ENCODE results near the gene PREX1. TPM values are rescaled to one million over a fixed set of nuclear protein-coding genes. Genes with fewer than 3 reads are reported as not detected.
"Not testable (repeated sequence)": the region's sequence is repeated elsewhere in the genome, so short reads cannot be mapped to it uniquely, and the experiment has no call there.

PREX1 gene
- total RNA-seq, 1 experiment from 2014 or later: 20.0 TPM

DNA sequence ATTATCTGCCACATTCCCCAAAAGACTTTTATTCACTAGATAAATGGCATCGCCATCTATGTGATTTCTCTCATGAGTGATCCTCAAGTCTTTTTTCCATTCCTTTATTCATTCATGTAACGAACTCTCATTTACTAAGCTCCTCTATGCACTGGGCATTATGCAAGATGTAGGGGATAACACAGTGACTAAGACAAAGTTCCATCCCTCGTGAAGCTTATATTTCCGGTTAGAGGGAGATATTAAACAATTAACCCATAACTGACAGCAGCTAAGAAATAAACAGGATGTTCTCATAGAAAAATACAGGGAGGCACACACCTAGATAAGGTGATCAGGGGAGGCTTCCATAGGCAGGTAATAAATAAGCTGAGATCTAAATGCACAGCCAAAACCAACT is 17.2 kb upstream of the PREX1 start:
- TF ChIP-seq POLR2AphosphoS5 (IDR thresholded peaks at IDR 0.05; ENCODE audit: low read depth, low read length): no peak
- TF ChIP-seq SIN3A (IDR thresholded peaks at IDR 0.05; ENCODE audit: borderline replicate concordance, insufficient read depth, low read depth, low read length): no peak
- Histone ChIP-seq H3K27ac (ENCODE audit: low read length) (peak overlapping the region; percentile 48; the same call in 1 of the 2 replicates), H3K9me3 (ENCODE audit: control insufficient read depth, insufficient read depth, low read depth, low read length) (no peaks in the 10 kb centered on the region), H3K4me1 (ENCODE audit: control insufficient read depth, insufficient read depth, low read length) (peaks cover 45% of the 10 kb centered on the region), H3K27me3 (ENCODE audit: control insufficient read depth, insufficient read depth, low read length) (no peaks in the 10 kb centered on the region), H3K36me3 (ENCODE audit: control insufficient read depth, insufficient read depth, low read length) (no peaks in the 10 kb centered on the region), H3K4me3 (ENCODE audit: low read depth in 2 of 2, low read length in 2 of 2) (no peak overlapping the region)
- POLR2A ChIA-PET: no interaction called here
- intact Hi-C loops (cut with micrococcal nuclease; ENCODE audit: unreplicated experiment) (no loop called here), in situ Hi-C loops (cut with HindIII; ENCODE audit: low pct_unique_long_range_greater_than_20kb, low sequenced_read_pairs) (no loop called here)
- CTCF ChIA-PET: no interaction called here
- BruUV-seq (replicated peaks): no TSS peak
- DNase-seq (ENCODE audit: low read depth, low spot score) (no peak), ATAC-seq (no peak)

DNA sequence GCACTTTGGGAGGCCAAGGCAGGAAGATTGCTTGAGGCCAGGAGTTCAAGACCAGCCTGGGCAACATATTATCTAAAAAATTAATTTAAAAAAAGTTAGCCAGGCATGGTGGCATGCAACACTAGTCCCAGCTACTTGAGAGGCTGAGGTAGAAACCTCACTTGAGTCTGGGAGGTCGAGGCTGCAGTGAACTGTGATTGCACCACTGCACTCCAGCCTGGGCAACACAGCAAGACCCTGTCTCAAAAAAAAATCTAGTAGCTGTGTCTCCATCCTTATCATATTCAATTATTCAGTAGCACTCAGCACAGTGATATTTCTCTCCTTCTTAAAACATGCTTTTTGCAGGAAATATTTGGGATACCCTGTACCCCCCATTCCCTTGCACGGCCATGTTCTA is 16.1 kb upstream of the PREX1 start:
- H3K4me3 ChIP-seq (ENCODE audit: low read depth in 2 of 2, low read length in 2 of 2); CTCF ChIA-PET; H3K9me3 ChIP-seq (ENCODE audit: control insufficient read depth, insufficient read depth, low read depth, low read length); POLR2A ChIA-PET; BruUV-seq (replicated peaks); DNase-seq (ENCODE audit: low read depth, low spot score); ATAC-seq; in situ Hi-C loops (cut with HindIII; ENCODE audit: low pct_unique_long_range_greater_than_20kb, low sequenced_read_pairs); H3K27me3 ChIP-seq (ENCODE audit: control insufficient read depth, insufficient read depth, low read length); H3K27ac ChIP-seq (ENCODE audit: low read length); H3K36me3 ChIP-seq (ENCODE audit: control insufficient read depth, insufficient read depth, low read length); intact Hi-C loops (cut with micrococcal nuclease; ENCODE audit: unreplicated experiment): not testable (repeated sequence)
- H3K4me1 ChIP-seq (ENCODE audit: control insufficient read depth, insufficient read depth, low read length): peaks cover 45% of the 10 kb centered on the region

DNA sequence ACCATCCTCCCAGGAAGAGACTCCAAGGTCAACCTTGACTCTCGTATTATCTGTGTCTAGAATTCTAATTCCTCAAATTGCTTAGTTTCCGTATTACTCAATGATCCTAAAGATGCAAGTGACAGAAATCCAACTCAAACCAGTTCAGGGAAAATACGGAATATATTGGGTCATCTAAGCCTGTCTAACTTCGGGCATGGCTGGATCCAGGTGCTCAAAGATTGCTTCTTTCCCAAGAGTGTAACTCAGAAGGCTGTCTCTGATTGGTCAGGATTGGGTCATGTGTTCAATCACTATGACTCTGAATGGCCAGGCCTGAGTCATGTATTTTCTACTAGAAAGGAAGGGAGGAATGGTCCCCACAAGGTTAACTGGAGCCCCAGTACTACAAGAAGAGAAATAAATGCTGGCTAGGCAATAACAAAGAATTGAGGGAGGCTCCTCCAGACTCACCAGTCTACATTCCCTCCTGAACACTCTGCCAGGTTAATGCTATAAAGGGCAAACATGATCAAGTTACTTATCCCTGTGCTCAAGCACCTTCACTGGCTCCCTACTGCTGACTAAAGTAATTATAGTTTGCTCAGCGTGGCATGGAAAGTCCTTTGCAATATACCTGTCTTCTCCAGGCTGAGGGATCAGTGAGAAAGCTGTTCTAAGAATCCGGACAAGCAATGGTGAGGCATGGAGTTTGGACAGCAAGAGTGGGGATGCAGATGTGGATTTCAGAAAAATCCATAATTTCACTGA is 15.4 kb upstream of the PREX1 start:
- no TSS peak for BruUV-seq (replicated peaks)
- Histone ChIP-seq H3K9me3 (ENCODE audit: control insufficient read depth, insufficient read depth, low read depth, low read length) (no peaks in the 10 kb centered on the region), H3K4me3 (ENCODE audit: low read depth in 2 of 2, low read length in 2 of 2) (no peak overlapping the region), H3K36me3 (ENCODE audit: control insufficient read depth, insufficient read depth, low read length) (no peaks in the 10 kb centered on the region), H3K4me1 (ENCODE audit: control insufficient read depth, insufficient read depth, low read length) (peaks cover 45% of the 10 kb centered on the region), H3K27me3 (ENCODE audit: control insufficient read depth, insufficient read depth, low read length) (no peaks in the 10 kb centered on the region), H3K27ac (ENCODE audit: low read length) (peak overlapping the region; percentile 81)
- TF ChIP-seq, protein P1, sequence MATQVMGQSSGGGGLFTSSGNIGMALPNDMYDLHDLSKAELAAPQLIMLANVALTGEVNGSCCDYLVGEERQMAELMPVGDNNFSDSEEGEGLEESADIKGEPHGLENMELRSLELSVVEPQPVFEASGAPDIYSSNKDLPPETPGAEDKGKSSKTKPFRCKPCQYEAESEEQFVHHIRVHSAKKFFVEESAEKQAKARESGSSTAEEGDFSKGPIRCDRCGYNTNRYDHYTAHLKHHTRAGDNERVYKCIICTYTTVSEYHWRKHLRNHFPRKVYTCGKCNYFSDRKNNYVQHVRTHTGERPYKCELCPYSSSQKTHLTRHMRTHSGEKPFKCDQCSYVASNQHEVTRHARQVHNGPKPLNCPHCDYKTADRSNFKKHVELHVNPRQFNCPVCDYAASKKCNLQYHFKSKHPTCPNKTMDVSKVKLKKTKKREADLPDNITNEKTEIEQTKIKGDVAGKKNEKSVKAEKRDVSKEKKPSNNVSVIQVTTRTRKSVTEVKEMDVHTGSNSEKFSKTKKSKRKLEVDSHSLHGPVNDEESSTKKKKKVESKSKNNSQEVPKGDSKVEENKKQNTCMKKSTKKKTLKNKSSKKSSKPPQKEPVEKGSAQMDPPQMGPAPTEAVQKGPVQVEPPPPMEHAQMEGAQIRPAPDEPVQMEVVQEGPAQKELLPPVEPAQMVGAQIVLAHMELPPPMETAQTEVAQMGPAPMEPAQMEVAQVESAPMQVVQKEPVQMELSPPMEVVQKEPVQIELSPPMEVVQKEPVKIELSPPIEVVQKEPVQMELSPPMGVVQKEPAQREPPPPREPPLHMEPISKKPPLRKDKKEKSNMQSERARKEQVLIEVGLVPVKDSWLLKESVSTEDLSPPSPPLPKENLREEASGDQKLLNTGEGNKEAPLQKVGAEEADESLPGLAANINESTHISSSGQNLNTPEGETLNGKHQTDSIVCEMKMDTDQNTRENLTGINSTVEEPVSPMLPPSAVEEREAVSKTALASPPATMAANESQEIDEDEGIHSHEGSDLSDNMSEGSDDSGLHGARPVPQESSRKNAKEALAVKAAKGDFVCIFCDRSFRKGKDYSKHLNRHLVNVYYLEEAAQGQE (IDR thresholded peaks at IDR 0.05; ENCODE audit: insufficient read depth in 1 of 2, low read depth in 2 of 2, low read length in 1 of 2): no peak
- no peak for TF ChIP-seq SIN3A (IDR thresholded peaks at IDR 0.05; ENCODE audit: borderline replicate concordance, insufficient read depth, low read depth, low read length)
- TF ChIP-seq POLR2AphosphoS5 (IDR thresholded peaks at IDR 0.05; ENCODE audit: low read depth, low read length): no peak
- TF ChIP-seq, protein P2, sequence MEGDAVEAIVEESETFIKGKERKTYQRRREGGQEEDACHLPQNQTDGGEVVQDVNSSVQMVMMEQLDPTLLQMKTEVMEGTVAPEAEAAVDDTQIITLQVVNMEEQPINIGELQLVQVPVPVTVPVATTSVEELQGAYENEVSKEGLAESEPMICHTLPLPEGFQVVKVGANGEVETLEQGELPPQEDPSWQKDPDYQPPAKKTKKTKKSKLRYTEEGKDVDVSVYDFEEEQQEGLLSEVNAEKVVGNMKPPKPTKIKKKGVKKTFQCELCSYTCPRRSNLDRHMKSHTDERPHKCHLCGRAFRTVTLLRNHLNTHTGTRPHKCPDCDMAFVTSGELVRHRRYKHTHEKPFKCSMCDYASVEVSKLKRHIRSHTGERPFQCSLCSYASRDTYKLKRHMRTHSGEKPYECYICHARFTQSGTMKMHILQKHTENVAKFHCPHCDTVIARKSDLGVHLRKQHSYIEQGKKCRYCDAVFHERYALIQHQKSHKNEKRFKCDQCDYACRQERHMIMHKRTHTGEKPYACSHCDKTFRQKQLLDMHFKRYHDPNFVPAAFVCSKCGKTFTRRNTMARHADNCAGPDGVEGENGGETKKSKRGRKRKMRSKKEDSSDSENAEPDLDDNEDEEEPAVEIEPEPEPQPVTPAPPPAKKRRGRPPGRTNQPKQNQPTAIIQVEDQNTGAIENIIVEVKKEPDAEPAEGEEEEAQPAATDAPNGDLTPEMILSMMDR (IDR thresholded peaks at IDR 0.05): no peak
- TF ChIP-seq TCF7L2 (IDR thresholded peaks at IDR 0.05; ENCODE audit: low read depth, low read length): no peak
- DNase-seq (ENCODE audit: low read depth, low spot score) (no peak), ATAC-seq (no peak)
- POLR2A ChIA-PET: no interaction called here
- in situ Hi-C loops (cut with HindIII; ENCODE audit: low pct_unique_long_range_greater_than_20kb, low sequenced_read_pairs) (no loop called here), intact Hi-C loops (cut with micrococcal nuclease; ENCODE audit: unreplicated experiment) (no loop called here)
- CTCF ChIA-PET: no interaction called here

Measured in Panc1 (cell line).